Panc1 (cell line): ENCODE data around the gene RFX7. TPM values are rescaled to one million over a fixed set of nuclear protein-coding genes. Genes with fewer than 3 reads are reported as not detected.

Experiments used
- ATAC-seq: fragments of 200-7000 bp; cut with Tn5 transposase; 2 replicates; pipeline ENCODE4 v1.9.1; 2020; ENCODE audit warnings: mild to moderate bottlenecking, moderate library complexity
- BruUV-seq: library from RNA; stranded (reverse); fragments of 400-500 nt; replicated peaks from 2 replicates; lab custom pipeline; 2021; lab: Mats Ljungman, UMichigan
- CTCF ChIA-PET: fragments of 300-600 bp; sonication (Branson Sonifier 250); formaldehyde crosslinking; loops from one replicate; lab custom pipeline; 2022; ENCODE audit warnings: antibody characterized with exemption; lab: Charles Lee
- POLR2A ChIA-PET: fragments of 300-600 bp; sonication (Branson Sonifier 250); formaldehyde crosslinking; loops from one replicate; lab custom pipeline; 2022; ENCODE audit warnings: antibody characterized with exemption; lab: Charles Lee
- DNase-seq: peaks from one replicate; pipeline ENCODE4 v3.0.0-alpha.2; 2010; ENCODE audit warnings: low read depth, low spot score
- H3K27ac ChIP-seq: 2 replicates; pipeline ENCODE4 v1.5.1; 2011; ENCODE audit warnings: mild to moderate bottlenecking, low read length, inconsistent platforms
- H3K27me3 ChIP-seq: fragments of 200-500 bp; sonication (Bioruptor generic); 2 replicates; pipeline ENCODE4 v1.6.0; 2014; ENCODE audit warnings: low read length, inconsistent platforms; ENCODE audit not compliant: control insufficient read depth, insufficient read depth
- H3K36me3 ChIP-seq: fragments of 200-500 bp; sonication (Bioruptor generic); 2 replicates; pipeline ENCODE4 v1.5.1; 2014; ENCODE audit warnings: inconsistent platforms, mild to moderate bottlenecking, low read length, moderate library complexity; ENCODE audit not compliant: control insufficient read depth, insufficient read depth
- H3K4me1 ChIP-seq: 2 replicates; pipeline ENCODE4 v1.5.1; 2011; ENCODE audit warnings: inconsistent platforms, mild to moderate bottlenecking, low read length, moderate library complexity; ENCODE audit not compliant: control insufficient read depth, insufficient read depth
- H3K4me3 ChIP-seq, 2 experiments: 2 replicates each; pipeline ENCODE4 v1.5.1; 2011 to 2012; ENCODE audit warnings: low read depth in 2 of 2, low read length in 2 of 2, mild to moderate bottlenecking in 2 of 2, inconsistent platforms in 1 of 2, moderate library complexity in 1 of 2
- H3K9me3 ChIP-seq: fragments of 200-500 bp; sonication (Bioruptor generic); 2 replicates; pipeline ENCODE4 v1.5.1; 2014; ENCODE audit warnings: low read depth, mild to moderate bottlenecking, inconsistent platforms, low read length, moderate library complexity; ENCODE audit not compliant: control insufficient read depth, insufficient read depth
- CTCF ChIP-seq: fragments of 450-650 bp; IDR thresholded peaks from 2 replicates; pipeline ENCODE4 v1.5.1; 2017; ENCODE audit warnings: mild to moderate bottlenecking
- POLR2AphosphoS5 ChIP-seq: IDR thresholded peaks from 2 replicates; pipeline ENCODE4 v1.6.1; 2012; ENCODE audit warnings: mild to moderate bottlenecking, low read depth, low read length, moderate library complexity
- SIN3A ChIP-seq: IDR thresholded peaks from 2 replicates; pipeline ENCODE4 v1.6.1; 2012; ENCODE audit warnings: low read depth, mild to moderate bottlenecking, low read length, moderate library complexity, borderline replicate concordance; ENCODE audit not compliant: insufficient read depth
- TCF7L2 ChIP-seq: IDR thresholded peaks from 2 replicates; pipeline ENCODE4 v1.6.1; 2011; ENCODE audit warnings: mild to moderate bottlenecking, low read depth, low read length, inconsistent platforms
- in situ Hi-C: cut with HindIII; loops from 2 replicates; pipeline ENCODE4 v1.10.0; 2016; ENCODE audit warnings: low sequenced_read_pairs, low pct_unique_long_range_greater_than_20kb
- intact Hi-C: fragments of 100-400 bp; cut with micrococcal nuclease; formaldehyde crosslinking; loops from one replicate; pipeline ENCODE4 v1.10.0; 2022; ENCODE audit not compliant: unreplicated experiment
- total RNA-seq: library from RNA; stranded (reverse); gene quantifications from one replicate; pipeline ENCODE4 v1.2.1, GENCODE V29; 2021; ENCODE audit not compliant: unreplicated experiment
- TF ChIP-seq, protein P1 (sequence below), 2 experiments: IDR thresholded peaks; 2 replicates each; pipeline ENCODE4 v1.6.1; 2011 to 2012; ENCODE audit warnings: low read depth in 2 of 2, control low read depth in 1 of 2, low read length in 1 of 2, mild to moderate bottlenecking in 1 of 2, moderate library complexity in 1 of 2; ENCODE audit not compliant: insufficient read depth in 1 of 2

RFX7 gene
- total RNA-seq, 1 experiment from 2014 or later = 24.2 TPM

- no peak for DNase-seq
- in situ Hi-C loops (no loop called here), intact Hi-C loops (no loop called here)
- H3K36me3 ChIP-seq = no peaks in the 10 kb centered on the region; the same call in 1 of the 2 replicates
- H3K4me3 ChIP-seq = no peak overlapping the region
- ChIA-PET CTCF (no interaction called here), POLR2A (no interaction called here)
- H3K27ac ChIP-seq = no peak overlapping the region
- no peaks in the 10 kb centered on the region; the same call in 1 of the 2 replicates for H3K9me3 ChIP-seq
- no TSS peak for BruUV-seq
- ATAC-seq = no peak
- no peaks in the 10 kb centered on the region for H3K27me3 ChIP-seq
- TF ChIP-seq, protein P1, sequence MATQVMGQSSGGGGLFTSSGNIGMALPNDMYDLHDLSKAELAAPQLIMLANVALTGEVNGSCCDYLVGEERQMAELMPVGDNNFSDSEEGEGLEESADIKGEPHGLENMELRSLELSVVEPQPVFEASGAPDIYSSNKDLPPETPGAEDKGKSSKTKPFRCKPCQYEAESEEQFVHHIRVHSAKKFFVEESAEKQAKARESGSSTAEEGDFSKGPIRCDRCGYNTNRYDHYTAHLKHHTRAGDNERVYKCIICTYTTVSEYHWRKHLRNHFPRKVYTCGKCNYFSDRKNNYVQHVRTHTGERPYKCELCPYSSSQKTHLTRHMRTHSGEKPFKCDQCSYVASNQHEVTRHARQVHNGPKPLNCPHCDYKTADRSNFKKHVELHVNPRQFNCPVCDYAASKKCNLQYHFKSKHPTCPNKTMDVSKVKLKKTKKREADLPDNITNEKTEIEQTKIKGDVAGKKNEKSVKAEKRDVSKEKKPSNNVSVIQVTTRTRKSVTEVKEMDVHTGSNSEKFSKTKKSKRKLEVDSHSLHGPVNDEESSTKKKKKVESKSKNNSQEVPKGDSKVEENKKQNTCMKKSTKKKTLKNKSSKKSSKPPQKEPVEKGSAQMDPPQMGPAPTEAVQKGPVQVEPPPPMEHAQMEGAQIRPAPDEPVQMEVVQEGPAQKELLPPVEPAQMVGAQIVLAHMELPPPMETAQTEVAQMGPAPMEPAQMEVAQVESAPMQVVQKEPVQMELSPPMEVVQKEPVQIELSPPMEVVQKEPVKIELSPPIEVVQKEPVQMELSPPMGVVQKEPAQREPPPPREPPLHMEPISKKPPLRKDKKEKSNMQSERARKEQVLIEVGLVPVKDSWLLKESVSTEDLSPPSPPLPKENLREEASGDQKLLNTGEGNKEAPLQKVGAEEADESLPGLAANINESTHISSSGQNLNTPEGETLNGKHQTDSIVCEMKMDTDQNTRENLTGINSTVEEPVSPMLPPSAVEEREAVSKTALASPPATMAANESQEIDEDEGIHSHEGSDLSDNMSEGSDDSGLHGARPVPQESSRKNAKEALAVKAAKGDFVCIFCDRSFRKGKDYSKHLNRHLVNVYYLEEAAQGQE (IDR thresholded peaks at IDR 0.05; ENCODE audit: insufficient read depth in 1 of 2, low read depth in 2 of 2, low read length in 1 of 2) = no peak
- no peak for TF ChIP-seq POLR2AphosphoS5
- TF ChIP-seq TCF7L2 = no peak
- TF ChIP-seq SIN3A = no peak
- TF ChIP-seq CTCF = no peak
- H3K4me1 ChIP-seq = peaks cover 12% of the 10 kb centered on the region
Observed at GRCh38 chr15:56236197-56236596, 7.5 kb downstream of the RFX7 start.

DNA sequence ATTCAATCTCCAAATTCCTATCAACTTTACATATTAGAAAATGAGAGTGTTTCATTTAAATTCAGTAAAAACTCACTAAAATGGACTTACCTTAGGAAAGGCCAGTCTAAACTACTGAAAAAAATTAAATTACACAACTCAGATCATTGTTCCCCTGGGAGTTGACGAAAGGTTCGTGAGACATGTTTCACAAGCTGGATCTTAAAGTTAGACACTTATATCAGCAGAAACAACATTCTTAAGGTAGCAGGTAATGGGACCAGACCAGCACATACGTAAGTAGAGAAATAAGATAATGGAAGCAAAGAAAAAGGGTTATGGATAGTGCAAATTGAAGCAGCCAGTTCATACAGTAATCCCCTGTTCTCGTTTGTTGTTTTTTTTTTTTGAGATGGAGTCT, 8.9 kb downstream of the RFX7 start:
- ChIA-PET CTCF (no interaction called here), POLR2A (no interaction called here)
- Histone ChIP-seq H3K9me3 (peaks cover 3% of the 10 kb centered on the region; the same call in 1 of the 2 replicates), H3K4me3 (no peak overlapping the region), H3K4me1 (peaks cover 9% of the 10 kb centered on the region), H3K27ac (no peak overlapping the region), H3K36me3 (no peaks in the 10 kb centered on the region), H3K27me3 (no peaks in the 10 kb centered on the region)
- intact Hi-C loops (no loop called here), in situ Hi-C loops (no loop called here)
- no TSS peak for BruUV-seq
- ATAC-seq (no peak), DNase-seq (no peak)
- TF ChIP-seq CTCF = no peak
- no peak for TF ChIP-seq SIN3A
- TF ChIP-seq, protein P1 (IDR thresholded peaks at IDR 0.05; ENCODE audit: insufficient read depth in 1 of 2, low read depth in 2 of 2, low read length in 1 of 2) = no peak
- no peak for TF ChIP-seq POLR2AphosphoS5
- TF ChIP-seq TCF7L2 = no peak
